GM13977 (cell line): ENCODE data around the gene APOA5.
"Not testable (repeated sequence)": the region's sequence is repeated elsewhere in the genome, so short reads cannot be mapped to it uniquely, and the experiment has no call there.

Experiments used
- DNase-seq: peaks from one replicate; pipeline ENCODE4 v3.0.0; 2012; ENCODE audit warnings: low spot score
- CTCF ChIP-seq: IDR thresholded peaks from 2 replicates; pipeline ENCODE4 v1.5.1; 2012; ENCODE audit warnings: mild to moderate bottlenecking, control low read depth; ENCODE audit not compliant: insufficient read depth; ENCODE audit errors: extremely low read depth, missing control alignments
- in situ Hi-C: fragments of 300-500 bp; cut with MboI; formaldehyde crosslinking; loops from one replicate; pipeline ENCODE4 v1.12.0; 2022; ENCODE audit warnings: low sequenced_read_pairs, low pct_unique_long_range_greater_than_20kb, mixed read lengths, inconsistent platforms; ENCODE audit not compliant: unreplicated experiment

The APOA5 gene

DNA sequence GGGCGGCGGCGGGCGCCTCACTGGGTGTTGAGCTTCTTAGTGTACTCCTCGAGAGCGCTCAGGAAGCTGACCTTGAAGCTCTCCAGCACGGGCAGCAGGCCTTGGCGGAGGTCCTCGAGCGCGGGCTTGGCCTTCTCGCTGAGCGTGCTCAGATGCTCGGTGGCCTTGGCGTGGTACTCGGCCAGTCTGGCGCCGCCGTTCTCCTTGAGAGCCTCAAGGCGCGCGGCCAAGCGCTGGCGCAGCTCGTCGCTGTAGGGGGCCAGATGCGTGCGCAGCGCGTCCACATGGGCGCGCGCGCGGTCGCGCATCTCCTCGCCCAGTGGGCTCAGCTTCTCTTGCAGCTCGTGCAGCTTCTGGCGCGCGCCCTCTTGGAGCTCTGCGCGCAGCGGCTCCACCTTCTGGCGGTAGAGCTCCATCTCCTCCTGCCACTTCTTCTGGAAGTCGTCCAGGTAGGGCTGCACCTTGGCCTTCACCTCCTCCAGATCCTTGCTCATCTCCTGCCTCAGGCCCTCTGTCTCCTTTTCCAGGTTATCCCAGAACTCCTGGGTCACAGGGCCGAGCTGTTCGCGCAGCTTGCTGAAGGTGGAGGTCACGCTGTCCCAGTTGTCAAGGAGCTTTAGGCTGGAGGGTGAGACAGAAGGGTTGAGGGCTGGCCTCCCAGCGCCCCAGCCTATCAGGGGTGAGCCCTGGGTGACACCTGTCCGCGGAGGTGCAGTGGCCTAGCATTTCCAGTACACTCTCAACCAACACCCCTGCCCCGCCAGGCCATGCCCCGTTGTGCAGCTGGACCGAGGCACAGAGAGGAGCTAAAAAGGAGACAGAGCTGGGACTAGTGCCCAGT, 44.3 kb upstream of the APOA5 start:
- peak; percentile 72 for TF ChIP-seq CTCF

DNA sequence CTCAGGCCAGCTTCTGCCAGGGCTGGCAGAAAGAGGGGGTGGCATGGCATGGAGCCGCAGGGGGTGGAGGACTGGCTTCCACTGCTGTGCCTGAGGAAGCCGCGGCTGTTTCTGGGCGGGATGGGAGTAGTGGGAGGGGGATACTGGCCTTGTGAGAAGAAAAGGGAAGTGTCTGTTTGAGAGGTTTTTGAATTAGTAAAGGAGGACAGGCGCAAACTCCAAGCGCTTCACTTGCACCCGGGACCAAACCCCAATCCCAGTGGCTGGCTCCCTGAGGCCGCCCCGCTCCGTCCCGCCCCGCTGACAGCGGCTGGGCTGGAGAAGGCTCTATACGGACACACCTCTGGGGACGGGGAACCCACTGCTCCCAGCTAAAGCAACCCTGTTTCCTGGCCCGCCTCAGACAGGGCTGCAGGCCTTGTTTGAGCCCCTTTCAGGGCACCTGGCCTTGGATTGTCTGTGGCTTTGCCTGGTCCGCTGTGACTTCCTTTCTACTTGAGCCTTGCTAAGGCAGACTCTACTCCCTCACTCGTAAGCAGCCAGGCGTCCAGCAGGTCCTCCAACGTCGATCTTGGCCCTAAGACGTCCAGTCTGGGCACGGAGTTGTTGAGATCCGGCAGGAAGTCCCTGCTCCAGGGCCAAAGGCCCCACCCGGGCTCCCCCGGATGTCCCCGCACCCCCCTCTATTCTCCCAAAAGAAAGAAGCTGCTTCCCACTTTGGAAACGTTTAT, 43.5 kb upstream of the APOA5 start:
- in situ Hi-C loops, result no loop called here
- DNase-seq, result peak; percentile 49
- no peak for TF ChIP-seq CTCF

More for the DNA sequence above, 44.3 kb upstream of the APOA5 start:
- in situ Hi-C loops, result no loop called here
- peak; percentile 92 for DNase-seq

DNA sequence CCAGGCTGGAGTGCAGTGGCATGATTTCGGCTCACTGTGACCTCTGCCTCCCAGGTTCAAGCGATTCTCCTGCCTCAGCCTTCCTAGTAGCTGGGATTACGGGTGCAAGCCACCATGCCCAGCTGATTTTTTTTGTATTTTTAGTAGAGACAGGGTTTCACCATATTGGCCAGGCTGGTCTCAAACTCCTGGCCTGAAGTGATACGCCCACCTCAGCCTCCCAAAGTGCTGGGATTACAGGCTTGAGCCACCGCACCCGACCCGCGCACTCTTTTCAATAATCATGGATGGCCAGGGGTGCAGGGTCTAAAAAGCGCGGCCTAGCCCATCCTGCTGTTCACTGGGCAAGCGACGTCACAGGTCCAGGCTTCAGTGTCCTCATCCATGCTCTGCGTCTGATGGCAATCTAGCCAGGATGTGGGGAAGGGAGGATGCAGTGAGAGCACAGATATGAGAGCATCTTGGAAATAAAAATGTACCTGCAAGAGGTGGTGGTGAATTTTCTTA, 42.9 kb upstream of the APOA5 start:
- in situ Hi-C loops, DNase-seq: not testable (repeated sequence)

- in situ Hi-C loops, result no loop called here
- no peak for DNase-seq
- no peak for TF ChIP-seq CTCF
These were observed 42.3 kb upstream of the APOA5 start for GRCh38 chr11:116833816-116834534.

DNA sequence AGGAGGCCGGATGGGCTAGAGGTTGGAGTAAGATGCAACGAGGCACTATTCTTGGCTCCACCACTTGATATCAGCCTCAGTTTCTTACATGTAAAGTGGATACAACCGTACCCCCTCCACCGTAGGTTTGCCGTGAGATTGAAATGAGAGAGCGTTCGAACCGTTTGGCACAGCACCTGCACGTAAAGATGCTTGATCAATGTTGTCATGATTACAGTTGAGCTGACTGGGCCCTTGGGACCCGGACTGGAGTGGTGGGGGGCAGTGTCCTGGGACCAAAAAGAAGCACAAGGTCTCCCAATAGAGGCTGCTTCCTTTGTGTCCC, 41.8 kb upstream of the APOA5 start:
- no peak for DNase-seq
- in situ Hi-C loops, result no loop called here
- TF ChIP-seq CTCF, result no peak

- in situ Hi-C loops, result no loop called here
- TF ChIP-seq CTCF, result no peak
These were observed 40.9 kb upstream of the APOA5 start for GRCh38 chr11:116832350-116833290.

More at GRCh38 chr11:116832350-116833290, 40.9 kb upstream of the APOA5 start:
- no peak for DNase-seq
